HUES6 (cell line): ENCODE measurements around the gene SLC4A7.
"Not testable (repeated sequence)": the region's sequence is repeated elsewhere in the genome, so short reads cannot be mapped to it uniquely, and the experiment has no call there.

Experiments used
- H3K27ac ChIP-seq: 2 replicates; pipeline ENCODE4 v1.7.0; 2013; ENCODE audit warnings: low read depth, mild to moderate bottlenecking, low read length, inconsistent platforms
- H3K27me3 ChIP-seq: 2 replicates; pipeline ENCODE4 v1.6.1; 2013; ENCODE audit warnings: low read length; ENCODE audit not compliant: control insufficient read depth, insufficient read depth
- H3K36me3 ChIP-seq: 2 replicates; pipeline ENCODE4 v1.6.1; 2013; ENCODE audit warnings: low read length; ENCODE audit not compliant: control insufficient read depth, insufficient read depth
- H3K4me1 ChIP-seq: 2 replicates; pipeline ENCODE4 v1.6.1; 2013; ENCODE audit warnings: low read length; ENCODE audit not compliant: control insufficient read depth, insufficient read depth
- H3K4me3 ChIP-seq: 2 replicates; pipeline ENCODE4 v1.5.1; 2013; ENCODE audit warnings: low read depth, low read length
- H3K9ac ChIP-seq: one replicate; pipeline ENCODE4 v1.6.1; 2013; ENCODE audit warnings: mild to moderate bottlenecking, low read length
- H3K9me3 ChIP-seq: 2 replicates; pipeline ENCODE4 v1.6.1; 2013; ENCODE audit warnings: low read depth, low read length; ENCODE audit not compliant: control insufficient read depth, insufficient read depth

The SLC4A7 gene

DNA sequence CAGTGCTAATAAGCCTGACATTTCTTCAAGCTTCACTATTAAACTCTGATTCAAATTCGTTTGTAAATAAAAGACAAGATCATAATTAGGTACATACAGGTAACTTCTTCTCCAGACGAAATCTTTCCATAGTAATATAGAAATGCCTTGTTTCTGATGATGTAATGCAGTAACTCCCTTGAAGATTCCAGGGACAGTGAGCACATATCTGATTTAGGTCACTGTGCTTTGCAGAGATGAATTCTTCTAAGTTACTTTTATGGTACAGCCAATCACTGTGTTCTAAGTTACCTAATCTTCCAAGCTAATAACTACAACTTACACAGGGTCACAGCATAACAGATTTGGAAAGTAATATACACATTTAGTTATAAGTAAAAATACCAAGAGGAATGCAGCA, 27.6 kb downstream of the SLC4A7 start:
- H3K4me3 ChIP-seq: no peak overlapping the region
- H3K9me3 ChIP-seq: no peaks in the 10 kb centered on the region
- peaks cover 8% of the 10 kb centered on the region; the same call in 1 of the 2 replicates for H3K4me1 ChIP-seq
- no peak overlapping the region for H3K27ac ChIP-seq
- no peak overlapping the region for H3K9ac ChIP-seq
- peaks cover 17% of the 10 kb centered on the region; the same call in 1 of the 2 replicates for H3K36me3 ChIP-seq
- H3K27me3 ChIP-seq: no peaks in the 10 kb centered on the region

DNA sequence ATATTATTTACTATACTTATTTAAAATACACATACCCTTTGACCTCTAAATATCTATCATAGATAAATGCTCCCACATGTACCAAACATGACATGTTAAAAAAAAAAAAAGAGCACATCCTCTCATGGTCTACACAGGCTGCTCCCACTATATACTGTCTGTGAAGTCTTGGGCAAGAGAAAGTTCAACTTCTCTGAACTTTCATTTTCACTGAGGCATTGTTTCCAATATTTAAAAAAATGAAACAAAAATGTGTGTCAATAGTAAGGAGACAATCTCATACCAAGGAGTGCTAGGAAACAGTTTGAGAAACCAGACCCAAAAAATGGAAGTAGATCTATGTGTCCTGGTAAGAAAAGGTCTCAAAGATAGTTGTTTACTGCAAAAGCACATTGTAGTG, 29.3 kb downstream of the SLC4A7 start:
- Histone ChIP-seq H3K27ac (no peak overlapping the region), H3K4me3 (no peak overlapping the region), H3K4me1 (peaks cover 8% of the 10 kb centered on the region; the same call in 1 of the 2 replicates), H3K9ac (no peak overlapping the region), H3K27me3 (no peaks in the 10 kb centered on the region), H3K9me3 (no peaks in the 10 kb centered on the region), H3K36me3 (peaks cover 9% of the 10 kb centered on the region; the same call in 1 of the 2 replicates)

DNA sequence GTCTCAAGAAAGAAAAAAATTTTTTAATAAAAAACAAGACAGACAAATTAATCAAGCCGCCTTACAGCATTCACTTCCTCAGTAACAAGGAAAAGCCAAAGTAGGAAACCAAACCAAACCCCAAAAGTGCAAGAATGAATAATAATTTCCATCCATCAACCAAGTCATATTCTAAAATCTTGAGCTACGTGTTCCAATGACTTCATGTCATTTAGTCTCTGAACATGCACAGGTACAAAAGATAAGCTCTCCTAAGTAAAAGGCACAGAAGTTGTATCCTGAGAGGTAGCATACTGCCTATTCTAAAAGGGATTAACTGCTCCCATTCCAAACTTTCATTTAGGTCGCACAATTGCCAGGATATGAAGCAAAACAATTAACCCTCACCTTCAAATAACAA, 29.7 kb downstream of the SLC4A7 start:
- Histone ChIP-seq H3K36me3 (peaks cover 12% of the 10 kb centered on the region; the same call in 1 of the 2 replicates), H3K27me3 (no peaks in the 10 kb centered on the region), H3K4me1 (peaks cover 8% of the 10 kb centered on the region; the same call in 1 of the 2 replicates), H3K27ac (no peak overlapping the region), H3K4me3 (no peak overlapping the region), H3K9me3 (no peaks in the 10 kb centered on the region), H3K9ac (no peak overlapping the region)

DNA sequence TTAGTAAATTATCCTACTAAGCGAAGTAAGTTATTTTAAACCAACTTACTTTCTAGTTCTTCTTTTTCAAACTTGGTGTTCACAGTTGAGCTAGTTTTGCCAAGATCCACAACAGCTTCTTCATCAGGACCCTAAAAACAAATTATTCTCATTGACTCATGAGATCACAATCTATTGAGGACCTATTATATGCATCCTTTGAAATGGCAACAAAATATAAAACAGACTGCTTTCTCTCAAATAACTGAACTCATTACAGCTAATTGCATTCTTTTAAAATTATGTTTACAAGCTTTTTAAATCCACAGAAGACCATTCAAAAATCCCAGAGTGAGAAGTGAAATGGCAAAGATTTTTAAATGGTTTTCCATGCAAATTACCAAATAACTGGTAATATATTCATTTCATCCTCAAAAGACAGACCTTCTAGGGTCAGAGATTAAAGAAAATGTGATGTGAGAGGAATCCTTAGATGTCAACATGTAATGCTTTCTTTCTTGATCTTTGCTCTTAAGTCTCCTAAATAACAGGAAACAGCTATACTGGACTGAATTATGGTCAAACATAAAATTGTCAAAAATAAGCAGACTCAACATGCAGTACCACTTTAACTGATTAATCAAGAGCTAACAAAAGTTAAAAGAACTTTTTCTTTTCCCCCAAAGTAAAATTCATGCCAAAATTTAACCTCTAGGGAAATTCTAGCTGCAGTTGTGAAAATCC, 31.7 kb downstream of the SLC4A7 start:
- Histone ChIP-seq H3K4me3 (no peak overlapping the region), H3K27ac (no peak overlapping the region), H3K36me3 (peaks cover 26% of the 10 kb centered on the region), H3K9me3 (no peaks in the 10 kb centered on the region), H3K4me1 (peaks cover 8% of the 10 kb centered on the region; the same call in 1 of the 2 replicates), H3K9ac (no peak overlapping the region), H3K27me3 (no peaks in the 10 kb centered on the region)

DNA sequence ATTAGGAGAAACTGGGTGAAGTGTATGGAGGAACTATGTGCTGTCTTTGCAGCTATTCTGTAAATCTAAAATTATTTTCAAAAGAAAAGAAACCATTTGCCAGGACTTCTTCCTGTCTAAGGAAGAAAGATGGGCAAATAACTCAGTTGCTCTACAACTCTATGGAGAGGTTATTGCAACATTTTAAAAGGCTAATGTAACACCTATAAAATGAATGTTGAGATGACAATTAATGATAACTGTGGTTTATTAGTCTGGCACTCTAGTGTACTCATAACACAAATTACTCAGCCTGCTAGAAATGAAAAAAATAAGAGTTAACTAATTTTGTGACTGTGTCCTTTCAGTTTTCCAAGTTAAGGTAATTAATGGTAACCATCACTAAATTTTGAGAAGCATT, 32.3 kb downstream of the SLC4A7 start:
- H3K4me3 ChIP-seq: no peak overlapping the region
- H3K9me3 ChIP-seq: no peaks in the 10 kb centered on the region
- H3K27me3 ChIP-seq: no peaks in the 10 kb centered on the region
- H3K4me1 ChIP-seq: peaks cover 1% of the 10 kb centered on the region; the same call in 1 of the 2 replicates
- no peak overlapping the region for H3K9ac ChIP-seq
- H3K36me3 ChIP-seq: peaks cover 30% of the 10 kb centered on the region
- H3K27ac ChIP-seq: no peak overlapping the region

DNA sequence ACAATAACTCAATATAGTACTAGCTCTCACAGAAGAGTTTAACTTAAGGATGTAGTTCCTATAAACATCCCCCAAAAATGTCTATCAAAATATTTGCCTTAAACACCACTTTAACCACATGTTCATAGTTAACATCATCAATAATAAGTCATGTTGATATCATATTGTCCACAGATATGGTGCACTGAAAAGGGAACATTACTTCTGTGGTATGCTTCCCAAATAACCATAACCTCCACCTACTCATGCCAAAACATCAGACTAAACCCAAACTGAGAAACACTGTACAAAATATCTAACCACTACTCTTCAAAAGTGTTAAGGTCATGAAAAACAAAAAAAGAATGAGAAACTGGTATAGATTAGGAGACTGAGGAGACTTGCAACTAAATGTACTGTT, 32.9 kb downstream of the SLC4A7 start:
- no peak overlapping the region for H3K9ac ChIP-seq

DNA sequence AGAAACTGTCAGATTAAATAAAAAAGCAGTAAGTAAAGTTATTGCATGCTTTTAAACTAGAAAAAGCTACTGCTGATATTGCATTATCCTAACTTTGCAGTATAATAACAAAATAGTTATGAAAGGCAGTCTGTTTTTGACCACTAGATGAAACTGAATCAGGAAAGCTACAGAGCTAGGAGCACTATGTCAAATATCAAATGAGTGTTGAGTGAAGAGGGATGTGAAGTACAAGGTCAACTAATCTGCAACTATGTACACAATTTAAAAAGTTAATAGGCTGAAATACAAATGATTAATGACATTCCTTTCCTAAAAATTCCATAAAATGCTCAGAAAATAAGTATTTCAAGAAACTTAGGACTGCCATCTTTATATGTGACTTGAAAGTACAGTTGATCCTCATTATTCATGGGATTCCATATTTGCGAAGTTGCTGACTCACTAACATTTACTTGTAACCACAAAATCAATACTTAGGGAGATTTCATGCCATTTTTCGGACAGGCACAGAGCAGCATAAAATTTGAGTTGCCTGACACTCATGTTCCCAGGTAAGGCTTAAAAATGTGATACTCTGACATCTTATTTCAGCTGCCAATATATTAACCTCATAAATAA, 34.5 kb downstream of the SLC4A7 start:
- Histone ChIP-seq H3K9me3 (no peaks in the 10 kb centered on the region), H3K9ac (no peak overlapping the region), H3K36me3 (peaks cover 39% of the 10 kb centered on the region), H3K4me3 (no peak overlapping the region), H3K27ac (peak overlapping the region; percentile 35; the same call in 1 of the 2 replicates), H3K4me1 (no peaks in the 10 kb centered on the region), H3K27me3 (no peaks in the 10 kb centered on the region)

More for the DNA sequence above, 32.9 kb downstream of the SLC4A7 start:
- no peaks in the 10 kb centered on the region for H3K27me3 ChIP-seq
- H3K27ac ChIP-seq: no peak overlapping the region
- no peaks in the 10 kb centered on the region for H3K4me1 ChIP-seq
- H3K4me3 ChIP-seq: no peak overlapping the region
- no peaks in the 10 kb centered on the region for H3K9me3 ChIP-seq
- peaks cover 30% of the 10 kb centered on the region for H3K36me3 ChIP-seq

DNA sequence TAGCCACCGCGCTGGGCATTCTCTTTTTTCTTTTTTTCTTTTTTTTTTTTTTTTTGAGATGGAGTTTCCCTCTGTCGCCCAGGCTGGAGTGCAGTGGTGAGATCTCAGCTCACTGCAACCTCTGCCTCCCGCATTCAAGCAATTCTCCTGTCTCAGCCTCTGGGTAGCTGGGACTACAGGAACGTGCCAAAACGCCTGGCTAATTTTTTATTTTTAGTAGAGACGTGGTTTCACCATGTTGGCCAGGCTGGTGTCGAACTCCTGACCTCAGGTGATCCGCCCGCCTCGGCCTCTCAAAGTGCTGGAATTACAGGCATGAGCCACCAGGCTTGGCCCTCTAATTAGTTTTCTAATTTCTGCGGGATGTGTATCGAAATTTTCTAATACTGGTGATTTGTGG, 41.2 kb downstream of the SLC4A7 start:
- not testable (repeated sequence) for H3K4me1 ChIP-seq, H3K9me3 ChIP-seq, H3K4me3 ChIP-seq, H3K9ac ChIP-seq, H3K27ac ChIP-seq, H3K27me3 ChIP-seq
- H3K36me3 ChIP-seq: peaks cover 73% of the 10 kb centered on the region

DNA sequence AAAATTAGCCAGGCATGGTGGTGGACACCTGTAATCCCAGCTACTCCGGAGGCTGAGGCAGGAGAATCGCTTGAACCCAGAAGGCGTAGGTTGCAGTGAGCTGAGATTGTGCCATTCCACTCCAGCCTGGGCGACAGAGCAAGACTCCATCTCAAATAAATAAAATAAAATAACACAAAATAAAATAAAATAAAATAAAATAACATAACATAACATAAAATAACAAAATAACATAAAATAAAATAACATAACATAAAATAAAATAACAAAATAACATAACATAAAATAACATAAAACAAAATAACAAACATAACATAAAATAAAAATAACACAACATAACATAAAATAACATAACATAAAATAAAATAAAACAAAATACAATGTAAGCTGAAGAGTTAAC, 45.8 kb downstream of the SLC4A7 start:
- H3K9me3 ChIP-seq, H3K9ac ChIP-seq, H3K4me1 ChIP-seq, H3K27ac ChIP-seq, H3K27me3 ChIP-seq, H3K4me3 ChIP-seq: not testable (repeated sequence)
- H3K36me3 ChIP-seq: peaks cover 85% of the 10 kb centered on the region

DNA sequence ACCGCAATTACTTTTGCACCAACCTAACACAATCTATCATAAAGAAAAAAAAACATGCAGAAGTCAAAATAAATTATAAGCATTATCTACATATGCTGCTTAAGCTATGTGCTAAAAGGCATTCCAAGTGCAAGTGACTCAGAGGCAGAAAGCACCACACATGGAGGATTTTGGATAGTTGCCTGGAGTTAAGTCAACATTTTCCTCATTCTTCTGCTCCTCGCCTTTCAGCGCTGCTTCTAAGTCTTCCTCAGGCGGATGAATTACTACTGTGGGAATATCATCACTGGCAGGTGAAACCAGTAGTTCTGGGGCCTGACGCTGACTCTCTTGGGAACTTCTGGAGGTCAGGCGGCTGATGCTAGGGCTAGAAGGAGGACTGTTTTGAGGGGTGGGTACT, 53.1 kb downstream of the SLC4A7 start:
- Histone ChIP-seq H3K36me3 (peaks cover 82% of the 10 kb centered on the region), H3K4me1 (no peaks in the 10 kb centered on the region), H3K9ac (no peak overlapping the region), H3K27ac (no peak overlapping the region), H3K9me3 (no peaks in the 10 kb centered on the region), H3K4me3 (no peak overlapping the region), H3K27me3 (no peaks in the 10 kb centered on the region)

DNA sequence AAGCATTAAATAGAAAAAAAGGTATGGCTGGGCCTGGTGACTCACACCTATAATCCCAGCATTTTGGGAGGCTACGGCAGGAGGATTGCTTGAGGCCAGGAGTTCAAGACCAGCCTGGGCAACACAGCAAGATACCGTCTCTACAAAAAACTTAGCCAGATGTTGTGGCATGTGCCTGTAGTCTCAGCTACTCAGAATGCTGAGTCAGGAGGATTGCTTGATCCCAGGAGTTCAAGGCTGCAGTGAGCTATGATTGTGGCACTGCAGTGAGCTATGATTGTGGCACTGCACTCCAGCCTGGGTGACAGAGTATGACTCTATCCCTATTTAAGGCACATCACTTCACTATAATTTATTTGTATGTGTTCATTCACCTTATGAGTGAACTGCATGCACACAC, 54.3 kb downstream of the SLC4A7 start:
- H3K4me1 ChIP-seq: no peaks in the 10 kb centered on the region
- no peaks in the 10 kb centered on the region for H3K9me3 ChIP-seq
- no peak overlapping the region for H3K27ac ChIP-seq
- no peak overlapping the region for H3K9ac ChIP-seq
- H3K4me3 ChIP-seq: no peak overlapping the region
- peaks cover 73% of the 10 kb centered on the region for H3K36me3 ChIP-seq
- H3K27me3 ChIP-seq: no peaks in the 10 kb centered on the region
